Stimulated activated CD4-positive, alpha-beta T cell treated with anti-CD3 and anti-CD28 coated beads, Interleukin-4, amount 100 ng/mL, for 24 hours (primary cell): ENCODE results near the gene MTHFSD.

Source experiments
- DNase-seq: peaks from one replicate; pipeline ENCODE4 v3.0.0-alpha.2; 2020

Gene MTHFSD

DNA sequence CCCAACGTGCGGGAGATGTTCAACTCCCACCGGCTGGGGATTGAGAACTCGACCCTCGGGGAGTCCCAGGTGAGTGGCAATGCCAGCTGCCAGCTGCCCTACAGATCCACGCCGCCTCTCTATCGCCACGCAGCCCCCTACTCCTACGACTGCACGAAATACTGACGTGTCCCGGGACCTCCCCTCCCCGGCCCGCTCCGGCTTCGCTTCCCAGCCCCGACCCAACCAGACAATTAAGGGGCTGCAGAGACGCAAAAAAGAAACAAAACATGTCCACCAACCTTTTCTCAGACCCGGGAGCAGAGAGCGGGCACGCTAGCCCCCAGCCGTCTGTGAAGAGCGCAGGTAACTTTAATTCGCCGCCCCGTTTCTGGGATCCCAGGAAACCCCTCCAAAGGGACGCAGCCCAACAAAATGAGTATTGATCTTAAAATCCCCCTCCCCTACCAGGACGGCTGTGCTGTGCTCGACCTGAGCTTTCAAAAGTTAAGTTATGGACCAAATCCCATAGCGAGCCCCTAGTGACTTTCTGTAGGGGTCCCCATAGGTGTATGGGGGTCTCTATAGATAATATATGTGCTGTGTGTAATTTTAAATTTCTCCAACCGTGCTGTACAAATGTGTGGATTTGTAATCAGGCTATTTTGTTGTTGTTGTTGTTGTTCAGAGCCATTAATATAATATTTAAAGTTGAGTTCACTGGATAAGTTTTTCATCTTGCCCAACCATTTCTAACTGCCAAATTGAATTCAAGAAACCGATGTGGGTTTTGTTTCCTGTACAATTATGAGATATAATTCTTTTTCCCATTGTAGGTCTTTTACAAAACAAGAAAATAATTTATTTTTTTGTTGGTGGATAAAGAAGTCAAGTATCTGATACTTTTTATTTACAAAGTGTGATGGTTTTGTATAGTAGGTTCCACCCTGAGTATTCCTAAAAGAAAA, 13.9 kb upstream of the MTHFSD start:
- no peak for DNase-seq

DNA sequence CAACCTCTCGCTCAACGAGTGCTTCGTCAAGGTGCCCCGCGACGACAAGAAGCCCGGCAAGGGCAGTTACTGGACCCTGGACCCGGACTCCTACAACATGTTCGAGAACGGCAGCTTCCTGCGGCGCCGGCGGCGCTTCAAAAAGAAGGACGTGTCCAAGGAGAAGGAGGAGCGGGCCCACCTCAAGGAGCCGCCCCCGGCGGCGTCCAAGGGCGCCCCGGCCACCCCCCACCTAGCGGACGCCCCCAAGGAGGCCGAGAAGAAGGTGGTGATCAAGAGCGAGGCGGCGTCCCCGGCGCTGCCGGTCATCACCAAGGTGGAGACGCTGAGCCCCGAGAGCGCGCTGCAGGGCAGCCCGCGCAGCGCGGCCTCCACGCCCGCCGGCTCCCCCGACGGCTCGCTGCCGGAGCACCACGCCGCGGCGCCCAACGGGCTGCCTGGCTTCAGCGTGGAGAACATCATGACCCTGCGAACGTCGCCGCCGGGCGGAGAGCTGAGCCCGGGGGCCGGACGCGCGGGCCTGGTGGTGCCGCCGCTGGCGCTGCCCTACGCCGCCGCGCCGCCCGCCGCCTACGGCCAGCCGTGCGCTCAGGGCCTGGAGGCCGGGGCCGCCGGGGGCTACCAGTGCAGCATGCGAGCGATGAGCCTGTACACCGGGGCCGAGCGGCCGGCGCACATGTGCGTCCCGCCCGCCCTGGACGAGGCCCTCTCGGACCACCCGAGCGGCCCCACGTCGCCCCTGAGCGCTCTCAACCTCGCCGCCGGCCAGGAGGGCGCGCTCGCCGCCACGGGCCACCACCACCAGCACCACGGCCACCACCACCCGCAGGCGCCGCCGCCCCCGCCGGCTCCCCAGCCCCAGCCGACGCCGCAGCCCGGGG, 12.9 kb upstream of the MTHFSD start:
- no peak for DNase-seq

DNA sequence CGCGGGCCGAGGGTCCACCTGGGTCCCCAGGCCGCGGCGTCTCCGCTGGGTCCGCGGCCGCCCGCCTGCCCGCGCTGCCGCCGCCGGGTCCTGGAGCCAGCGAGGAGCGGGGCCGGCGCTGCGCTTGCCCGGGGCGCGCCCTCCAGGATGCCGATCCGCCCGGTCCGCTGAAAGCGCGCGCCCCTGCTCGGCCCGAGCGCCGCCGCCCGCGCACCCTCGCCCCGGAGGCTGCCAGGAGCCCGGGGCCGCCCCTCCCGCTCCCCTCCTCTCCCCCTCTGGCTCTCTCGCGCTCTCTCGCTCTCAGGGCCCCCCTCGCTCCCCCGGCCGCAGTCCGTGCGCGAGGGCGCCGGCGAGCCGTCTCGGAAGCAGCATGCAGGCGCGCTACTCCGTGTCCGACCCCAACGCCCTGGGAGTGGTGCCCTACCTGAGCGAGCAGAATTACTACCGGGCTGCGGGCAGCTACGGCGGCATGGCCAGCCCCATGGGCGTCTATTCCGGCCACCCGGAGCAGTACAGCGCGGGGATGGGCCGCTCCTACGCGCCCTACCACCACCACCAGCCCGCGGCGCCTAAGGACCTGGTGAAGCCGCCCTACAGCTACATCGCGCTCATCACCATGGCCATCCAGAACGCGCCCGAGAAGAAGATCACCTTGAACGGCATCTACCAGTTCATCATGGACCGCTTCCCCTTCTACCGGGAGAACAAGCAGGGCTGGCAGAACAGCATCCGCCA, 12.1 kb upstream of the MTHFSD start:
- no peak for DNase-seq

DNA sequence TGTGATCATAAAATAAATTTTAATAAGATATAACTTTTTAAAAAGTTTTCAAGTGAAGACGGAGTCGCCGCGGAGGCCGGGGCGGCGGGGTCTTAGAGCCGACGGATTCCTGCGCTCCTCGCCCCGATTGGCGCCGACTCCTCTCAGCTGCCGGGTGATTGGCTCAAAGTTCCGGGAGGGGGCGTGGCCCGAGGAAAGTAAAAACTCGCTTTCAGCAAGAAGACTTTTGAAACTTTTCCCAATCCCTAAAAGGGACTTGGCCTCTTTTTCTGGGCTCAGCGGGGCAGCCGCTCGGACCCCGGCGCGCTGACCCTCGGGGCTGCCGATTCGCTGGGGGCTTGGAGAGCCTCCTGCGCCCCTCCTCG, 11.5 kb upstream of the MTHFSD start, which contains the start of gene FOXC2:
TSS of gene FOXC2 (plus strand) at position 229 of the 365 bp plus-strand sequence. CDS start 507 bp downstream, outside the sequence.
- peak; percentile 59 for DNase-seq

DNA sequence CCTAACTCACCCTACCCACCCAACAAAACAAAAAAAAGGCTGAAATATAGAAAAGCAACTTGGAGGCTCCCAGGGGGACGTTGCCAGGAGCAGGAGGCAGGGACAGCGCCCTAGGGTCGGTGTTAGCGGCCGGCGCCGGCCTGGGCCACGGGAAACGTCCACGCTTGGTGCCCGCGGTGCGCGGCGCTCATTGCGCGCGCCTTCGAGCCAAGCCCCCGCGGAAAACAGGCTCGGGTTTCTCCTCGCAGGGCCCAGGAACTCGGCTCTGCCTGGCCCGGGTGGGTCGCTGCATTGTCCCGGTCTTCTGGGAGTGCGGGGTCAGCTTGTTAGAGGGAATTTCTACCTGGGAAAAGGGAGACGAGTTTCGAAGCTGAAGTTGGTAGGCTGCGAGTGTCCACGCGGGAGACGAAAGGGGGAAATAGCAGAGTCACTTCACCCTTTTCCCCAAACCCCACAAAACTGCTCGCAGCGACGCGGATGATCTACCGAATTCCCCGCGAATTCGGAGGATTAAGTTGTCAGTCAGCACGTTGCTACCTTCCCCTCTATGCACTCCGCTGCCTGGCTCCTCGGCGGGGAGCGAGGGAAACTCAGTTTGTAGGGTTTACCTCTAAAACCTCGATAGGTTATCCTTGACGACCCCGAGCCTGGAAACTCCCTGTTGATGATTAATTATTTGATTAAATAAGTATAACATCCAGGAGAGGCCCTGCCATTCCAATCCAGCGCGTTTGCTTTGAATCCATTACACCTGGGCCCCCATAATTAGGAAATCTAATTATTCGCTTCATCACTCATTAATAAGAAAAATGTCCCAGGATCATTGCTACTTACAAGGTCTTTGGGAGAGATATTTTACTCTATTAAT, 10.8 kb upstream of the MTHFSD start:
- no peak for DNase-seq

DNA sequence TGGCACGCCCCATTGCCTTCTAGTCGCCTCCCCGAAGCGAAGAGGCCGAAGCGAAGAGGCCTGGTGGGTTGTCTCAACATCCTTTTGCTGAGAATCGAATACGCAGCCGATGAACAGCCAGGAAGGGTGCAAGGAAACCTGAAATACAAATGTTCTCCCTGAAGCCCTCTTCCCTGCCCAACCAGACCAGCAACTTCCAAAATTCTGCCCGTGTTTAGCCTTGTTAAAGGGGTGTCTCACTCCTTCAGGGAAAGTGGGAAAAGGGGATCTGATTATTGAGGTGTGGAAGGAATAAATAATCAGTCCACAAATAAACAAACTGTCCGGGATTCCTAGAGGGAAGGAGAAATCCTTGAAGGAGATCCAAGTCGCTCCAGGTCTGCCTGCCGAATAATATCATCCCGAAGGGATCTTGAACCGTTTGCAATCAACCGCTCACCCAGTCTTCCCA, 10.2 kb upstream of the MTHFSD start:
- no peak for DNase-seq

DNA sequence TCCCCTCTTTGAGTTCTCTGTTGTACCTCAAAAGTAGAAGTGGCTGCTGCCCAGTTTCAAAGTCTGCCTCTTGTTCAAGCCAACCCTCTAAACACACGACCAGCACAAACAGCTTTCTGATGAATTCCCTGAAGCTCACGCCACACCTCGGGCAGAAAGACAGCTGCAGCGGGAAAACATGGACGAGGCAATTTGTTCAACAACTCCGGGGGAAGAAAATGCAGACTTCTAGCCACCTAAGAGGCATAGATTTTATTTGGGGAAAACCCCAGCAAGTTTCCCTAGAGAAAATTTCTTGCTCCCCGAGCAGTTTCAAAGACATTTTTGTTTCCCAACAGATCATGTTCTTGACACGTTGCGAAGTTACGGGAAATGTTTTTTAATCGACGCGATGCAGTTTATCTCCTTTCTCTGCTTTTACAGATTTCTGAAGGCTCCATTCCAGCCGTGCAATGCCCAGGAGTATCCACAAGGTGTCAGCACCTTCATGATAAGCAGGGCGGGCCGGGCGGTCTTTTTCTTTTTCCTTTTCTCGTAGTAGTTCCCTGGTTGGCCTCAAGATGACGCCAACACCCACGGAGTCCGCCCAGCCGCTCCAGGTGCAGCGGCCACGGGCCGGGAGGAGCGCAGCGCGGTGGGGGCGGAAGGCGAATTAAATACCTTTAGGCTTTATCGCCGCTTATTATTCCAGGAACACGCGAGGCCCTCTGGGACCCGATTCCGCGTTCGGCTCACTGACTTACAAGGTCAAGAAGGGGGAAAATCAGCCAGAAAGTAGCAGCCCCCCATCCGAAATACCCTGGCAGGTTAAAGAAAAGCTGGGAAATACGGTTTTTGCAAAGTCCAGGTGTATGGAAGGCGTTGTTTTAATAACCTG, 8.7 kb upstream of the MTHFSD start:
- DNase-seq: peak; percentile 91

DNA sequence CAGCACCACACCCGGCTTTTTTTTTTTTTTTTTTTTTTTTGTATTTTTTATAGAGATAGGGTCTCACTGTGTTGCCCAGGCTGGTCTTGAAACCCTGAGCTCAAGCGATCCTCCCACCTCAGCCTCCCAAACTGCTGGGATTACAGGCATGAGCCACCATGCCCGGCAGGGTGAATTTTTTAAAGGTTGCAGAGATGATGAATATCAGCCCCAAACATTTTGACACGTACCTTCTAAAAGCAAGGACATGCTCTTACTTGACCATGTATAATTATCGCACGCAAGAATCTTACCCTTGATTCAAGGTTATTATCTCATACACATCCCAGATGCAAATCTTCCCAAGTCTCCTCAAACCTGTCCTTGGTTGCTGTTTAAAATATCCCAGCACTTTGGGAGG, 7.3 kb upstream of the MTHFSD start:
- DNase-seq: no peak

DNA sequence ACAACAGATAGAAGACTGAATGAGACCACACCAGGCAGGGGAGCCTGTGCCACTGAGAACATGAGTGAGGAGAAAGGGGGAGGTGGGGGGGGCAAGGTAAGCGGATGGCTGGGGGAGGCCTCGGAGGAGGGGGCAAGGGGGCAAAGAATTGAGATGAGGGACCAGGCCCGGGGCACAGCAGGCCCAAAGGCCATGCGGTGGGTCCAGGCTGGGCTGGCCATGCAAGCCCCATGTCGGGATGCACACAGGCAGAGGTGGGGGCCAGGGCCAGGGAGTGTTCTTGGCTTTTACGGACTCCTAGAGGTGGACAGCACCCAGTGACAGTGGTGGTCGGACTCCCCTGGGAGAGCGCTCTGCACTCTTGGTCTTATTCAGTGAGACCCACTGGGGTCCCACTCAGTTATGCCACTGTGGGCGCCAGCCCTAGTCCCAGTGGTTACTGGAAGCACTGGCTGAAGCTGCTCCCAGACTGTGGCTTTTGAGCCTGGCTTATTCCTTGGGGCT, 4.8 kb upstream of the MTHFSD start:
- DNase-seq: no peak

DNA sequence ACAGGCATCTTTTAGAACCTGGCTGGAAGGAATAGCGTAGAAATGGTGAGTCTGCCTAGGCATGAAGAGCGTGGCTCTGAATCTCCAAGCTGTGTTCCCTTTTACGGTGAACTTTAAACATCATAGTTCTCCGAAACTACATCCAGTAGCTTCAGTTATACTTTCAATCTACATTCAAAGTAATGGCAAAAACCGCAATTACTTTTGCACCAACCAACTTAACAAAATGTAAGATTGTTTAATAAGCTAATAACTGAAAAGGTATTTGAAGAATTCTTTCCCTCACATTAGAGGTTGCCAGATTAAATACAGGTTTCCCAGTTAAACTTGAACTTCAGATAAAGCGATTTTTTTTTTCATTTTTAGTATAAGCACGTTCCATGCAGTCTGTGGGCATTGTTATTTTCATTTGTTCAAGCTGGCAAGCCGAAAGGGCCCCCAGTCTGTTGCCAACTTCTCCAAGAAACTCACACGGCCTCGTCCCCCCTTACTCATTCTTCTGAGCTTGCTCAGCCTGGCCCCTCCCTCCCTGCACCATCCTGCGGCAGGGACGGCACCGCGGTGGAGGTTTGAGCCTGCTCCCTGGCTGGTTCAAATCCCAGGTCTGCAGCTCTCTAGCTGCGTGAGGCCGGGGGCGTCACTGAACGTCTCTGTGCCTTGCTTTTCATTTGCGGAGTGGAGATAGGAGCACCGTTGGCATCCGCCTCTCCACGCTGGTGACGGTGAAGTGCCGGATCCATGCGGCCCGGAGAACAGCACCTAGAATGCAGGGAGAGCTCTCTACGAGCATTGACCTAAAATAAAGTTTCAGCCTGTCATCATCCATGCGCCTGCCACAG, 3.5 kb upstream of the MTHFSD start:
- DNase-seq: no peak

DNA sequence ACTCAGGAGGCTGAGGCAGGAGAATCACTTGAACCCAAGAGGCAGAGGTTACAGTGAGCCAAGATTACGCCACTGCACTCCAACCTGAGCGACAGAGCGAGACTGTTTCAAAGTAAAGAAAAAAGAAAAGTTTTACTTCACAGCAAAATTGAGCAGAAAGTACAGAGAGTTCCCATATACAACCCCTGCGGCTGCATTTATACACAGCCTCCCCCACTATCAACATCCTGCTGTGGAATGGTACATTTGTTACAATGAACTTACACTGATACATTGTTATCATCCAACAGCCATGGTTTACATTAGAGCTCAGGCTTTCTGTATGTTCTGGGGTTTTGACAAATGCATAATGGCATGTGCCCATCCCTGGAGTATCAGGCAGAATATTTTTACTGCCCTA, 2.6 kb upstream of the MTHFSD start:
- no peak for DNase-seq

DNA sequence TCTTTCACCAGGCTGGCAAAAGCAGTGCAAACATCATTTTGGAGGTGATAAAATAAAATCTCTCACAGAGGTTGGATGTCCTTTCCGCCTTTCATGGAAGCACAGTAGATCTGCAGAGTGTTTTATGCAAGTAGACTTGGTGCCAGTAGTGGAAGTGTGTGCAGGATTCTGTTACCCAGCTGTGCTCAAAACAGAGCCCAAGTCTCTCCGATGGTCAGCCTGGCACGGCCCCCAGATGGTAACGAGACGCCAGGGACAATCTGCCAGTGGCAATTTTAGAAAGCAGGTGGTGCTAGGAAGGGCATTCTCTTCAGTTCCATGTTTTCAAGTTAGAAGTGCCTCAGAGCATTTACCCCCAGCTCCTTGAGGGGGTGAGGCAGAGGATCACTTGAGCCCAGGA, 1.5 kb upstream of the MTHFSD start:
- DNase-seq: no peak

DNA sequence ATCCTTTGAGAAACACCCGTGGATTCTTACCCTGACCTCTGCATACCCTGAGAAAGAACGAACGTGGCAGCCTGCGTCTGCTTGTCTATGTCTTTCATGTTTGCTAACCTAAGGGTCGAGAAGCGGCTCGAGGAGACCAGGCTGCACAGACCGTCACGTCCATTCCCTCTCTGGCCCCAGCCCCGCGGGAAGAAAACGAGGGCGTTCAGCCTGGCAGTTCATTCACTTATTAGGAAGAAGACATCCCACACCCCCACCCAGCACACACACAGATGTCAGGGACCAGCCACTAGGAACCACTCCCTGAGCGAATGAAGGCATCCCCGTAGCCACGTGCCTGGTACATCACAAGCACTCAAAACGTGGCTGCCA, 655 bp upstream of the MTHFSD start:
- DNase-seq: no peak

DNA sequence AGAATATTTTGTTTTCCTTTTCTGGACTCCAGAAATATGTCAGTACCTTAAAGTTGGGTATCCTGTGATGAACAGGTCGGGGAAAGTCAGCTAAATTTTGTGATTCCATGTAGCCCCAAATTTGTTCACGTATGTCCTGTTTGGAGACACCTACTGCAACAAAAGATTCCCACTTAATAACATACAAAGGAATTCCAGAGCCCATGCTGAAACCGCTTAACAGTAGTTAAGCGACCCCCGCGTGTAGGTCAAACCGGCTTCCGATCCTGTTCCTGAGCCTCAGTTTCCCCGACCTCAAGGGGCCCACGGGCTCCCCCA, 477 bp downstream of the MTHFSD start:
- no peak for DNase-seq

DNA sequence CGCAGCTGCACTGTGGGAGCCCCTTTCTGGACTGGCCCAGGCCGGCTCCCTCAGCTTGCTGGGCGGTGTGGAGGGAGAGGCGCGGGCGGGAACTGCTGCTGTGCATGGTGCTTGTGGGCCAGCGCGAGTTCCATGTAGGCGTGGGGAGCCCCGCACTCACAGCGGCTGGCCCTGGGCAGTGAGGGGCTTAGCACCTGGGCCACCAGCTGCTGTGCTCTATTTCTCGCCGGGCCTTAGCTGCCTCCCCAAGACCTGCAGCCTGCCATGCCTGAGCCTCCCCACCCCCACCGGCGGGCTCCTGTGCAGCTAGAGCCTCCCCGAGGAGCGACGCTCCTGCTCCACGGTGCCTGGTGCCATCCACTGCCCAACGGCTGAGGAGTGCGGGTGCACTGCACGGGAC, 1.7 kb downstream of the MTHFSD start:
- DNase-seq: no peak

DNA sequence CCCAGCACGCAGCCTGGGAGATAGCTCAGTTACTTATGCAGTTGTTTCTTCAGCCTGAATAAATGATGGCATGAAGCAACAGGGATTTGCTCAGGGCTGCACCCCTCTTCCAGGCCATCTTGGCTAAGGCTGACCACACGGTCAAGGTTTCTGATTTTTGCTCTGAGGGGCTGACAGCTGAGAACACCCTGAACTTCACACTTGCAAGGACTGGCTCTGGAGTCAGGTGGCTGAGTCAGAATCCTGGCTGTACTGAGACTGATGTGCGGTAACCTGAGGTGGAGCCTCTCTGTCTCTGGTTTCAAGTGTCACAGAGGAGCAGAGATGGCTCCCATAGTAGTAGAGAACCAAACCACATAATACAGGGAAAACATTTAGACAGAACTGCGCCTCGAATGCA, 4.8 kb downstream of the MTHFSD start:
- no peak for DNase-seq

DNA sequence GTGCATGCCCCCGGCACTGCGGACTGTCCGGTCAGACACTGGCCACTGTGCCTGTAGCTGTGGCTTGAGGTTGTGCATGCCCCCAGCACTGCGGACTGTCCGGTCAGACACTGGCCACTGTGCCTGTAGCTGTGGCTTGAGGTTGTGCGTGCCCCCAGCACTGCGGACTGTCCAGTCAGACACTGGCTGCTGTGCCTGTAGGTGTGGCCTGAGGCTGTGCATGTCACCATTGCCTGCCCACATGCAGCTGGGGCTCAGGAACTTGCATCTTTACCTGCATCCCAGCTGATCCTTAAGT, 5.2 kb downstream of the MTHFSD start:
- DNase-seq: no peak

DNA sequence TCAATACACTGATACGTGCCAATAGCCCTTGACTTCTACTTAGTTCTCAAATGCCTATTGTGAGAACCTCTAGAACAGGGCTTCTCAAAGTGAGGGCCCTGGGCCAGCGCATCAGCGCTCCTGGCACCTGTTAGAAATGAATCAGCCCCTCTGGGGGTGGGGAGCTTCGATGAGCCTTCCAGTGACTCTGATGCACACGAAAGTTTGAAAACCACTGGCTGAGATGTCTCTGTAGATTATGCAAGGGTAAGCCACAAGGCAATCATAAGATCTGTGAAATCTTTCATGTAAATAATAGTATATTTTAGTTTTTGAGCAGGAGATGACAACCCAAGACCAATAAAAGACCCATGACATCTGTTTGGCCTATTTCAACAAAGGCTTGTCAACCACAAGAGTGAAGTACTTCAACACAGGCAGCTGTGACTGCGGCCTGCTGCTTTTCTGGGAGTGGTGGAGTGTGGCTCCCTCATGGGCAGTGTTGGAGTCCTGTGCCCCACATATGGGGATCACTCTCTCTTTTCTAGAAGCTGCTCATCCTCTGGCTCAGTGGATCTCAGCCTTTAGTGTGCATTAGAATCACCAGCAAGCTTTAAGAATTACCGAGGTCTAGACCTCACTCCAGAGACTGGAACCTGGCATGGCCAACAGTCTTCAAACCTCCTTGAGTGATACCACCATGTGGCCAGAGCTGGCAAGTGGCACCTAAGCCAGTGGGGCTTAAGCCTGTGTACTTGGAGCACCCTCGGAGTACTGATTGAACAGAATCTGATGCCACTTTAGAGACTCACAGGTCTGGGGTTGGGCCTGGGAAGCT, 5.8 kb downstream of the MTHFSD start:
- no peak for DNase-seq

DNA sequence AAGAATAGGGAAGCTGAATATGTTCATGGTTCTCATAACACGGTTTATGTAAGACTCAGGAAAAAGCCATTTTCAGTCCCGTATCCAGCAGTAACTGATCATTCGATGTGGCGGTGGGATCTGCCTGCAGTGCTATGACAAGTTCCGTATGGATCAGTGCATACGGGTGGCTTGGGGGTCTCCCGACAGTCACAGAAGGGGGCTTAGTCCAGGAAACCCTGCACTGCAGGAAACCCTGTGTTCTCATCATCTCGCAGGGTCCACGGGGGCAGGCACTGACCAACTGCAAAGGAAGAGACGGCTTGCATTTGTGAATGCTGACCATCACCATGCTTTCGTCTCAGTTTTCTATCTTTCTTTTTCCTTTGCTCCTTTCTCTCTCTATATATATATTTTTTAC, 7.7 kb downstream of the MTHFSD start:
- DNase-seq: no peak
